Testis (tissue), 3 donors: ENCODE data around the gene MIF. TPM values are rescaled to one million over a fixed set of nuclear protein-coding genes. Genes with fewer than 3 reads are reported as not detected.

Experiments
- DNase-seq: peaks from one replicate; pipeline ENCODE4 v3.0.0-alpha.2; 2019
- H3K27ac ChIP-seq, 2 donors: fragments of 200-600 bp; sonication (generic); one replicate each; pipeline ENCODE4 v1.5.1; 2019
- H3K27me3 ChIP-seq: fragments of 200-600 bp; sonication (generic); one replicate; pipeline ENCODE4 v1.5.1; 2019
- H3K36me3 ChIP-seq: fragments of 200-600 bp; sonication (generic); one replicate; pipeline ENCODE4 v1.5.1; 2017; ENCODE audit warnings: low read depth; ENCODE audit errors: missing control alignments
- H3K4me1 ChIP-seq: fragments of 200-600 bp; sonication (generic); one replicate; pipeline ENCODE4 v1.5.1; 2019
- H3K4me3 ChIP-seq, 2 donors: fragments of 200-600 bp; sonication (generic); one replicate each; pipeline ENCODE4 v1.5.1; 2017 to 2019
- H3K9me3 ChIP-seq: fragments of 200-600 bp; sonication (generic); one replicate; pipeline ENCODE4 v1.5.1; 2017
- POLR2A ChIP-seq: fragments of 450-650 bp; IDR thresholded peaks from one replicate; pipeline ENCODE4 v1.6.1; 2017; ENCODE audit warnings: antibody characterized with exemption, mild to moderate bottlenecking, moderate library complexity
- WGBS, 2 donors: methylation state at CpG; one replicate each; pipeline ENCODE4 v1.1.5; 2018; 5-methylcytosine and 5-hydroxymethylcytosine counted together
- intact Hi-C: fragments of 100-400 bp; cut with DNase I; formaldehyde crosslinking; loops from one replicate; pipeline ENCODE4 v1.15.1; 2023; ENCODE audit warnings: low total_unique reads
- polyA plus RNA-seq: library from polyadenylated mRNA; stranded (reverse); fragments of 350-450 nt; fragmentation: Illumina TruSeq; extraction: RNeasy Lipid Tissue Mini Kit (QIAGEN cat#74804); gene quantifications from one replicate; pipeline ENCODE4 v1.2.3, GENCODE V29; 2014; ENCODE audit warnings: low read depth, low replicate concordance; ENCODE audit not compliant: insufficient read depth
- total RNA-seq, 2 donors: library from RNA; depleted of rRNA; stranded (reverse); fragments of >200 nt; gene quantifications; one replicate each; pipeline ENCODE4 v1.2.3, GENCODE V29; 2016
- TF ChIP-seq, protein P1 (sequence below), 3 experiments: fragments of 450-650 bp in 2 of 3; fragments of 200-600 bp in 1 of 3; sonication (generic) in 1 of 3; IDR thresholded peaks; one replicate each; pipeline ENCODE4 v1.5.1; 2016 to 2019; ENCODE audit warnings: antibody characterized with exemption in 3 of 3, mild to moderate bottlenecking in 2 of 3, moderate library complexity in 1 of 3

MIF gene
- total and polyA plus RNA-seq, 3 donors from 2014 or later = 177 to 472 (median 239) TPM

- H3K4me1 ChIP-seq = peaks cover 25% of the 10 kb centered on the region
- peak overlapping the region in 1 of 2 donors; percentile 39 for H3K27ac ChIP-seq
- intact Hi-C loops = no loop called here
These were observed 1.5 kb upstream of the MIF start for GRCh38 chr22:23892706-23893105.

DNA sequence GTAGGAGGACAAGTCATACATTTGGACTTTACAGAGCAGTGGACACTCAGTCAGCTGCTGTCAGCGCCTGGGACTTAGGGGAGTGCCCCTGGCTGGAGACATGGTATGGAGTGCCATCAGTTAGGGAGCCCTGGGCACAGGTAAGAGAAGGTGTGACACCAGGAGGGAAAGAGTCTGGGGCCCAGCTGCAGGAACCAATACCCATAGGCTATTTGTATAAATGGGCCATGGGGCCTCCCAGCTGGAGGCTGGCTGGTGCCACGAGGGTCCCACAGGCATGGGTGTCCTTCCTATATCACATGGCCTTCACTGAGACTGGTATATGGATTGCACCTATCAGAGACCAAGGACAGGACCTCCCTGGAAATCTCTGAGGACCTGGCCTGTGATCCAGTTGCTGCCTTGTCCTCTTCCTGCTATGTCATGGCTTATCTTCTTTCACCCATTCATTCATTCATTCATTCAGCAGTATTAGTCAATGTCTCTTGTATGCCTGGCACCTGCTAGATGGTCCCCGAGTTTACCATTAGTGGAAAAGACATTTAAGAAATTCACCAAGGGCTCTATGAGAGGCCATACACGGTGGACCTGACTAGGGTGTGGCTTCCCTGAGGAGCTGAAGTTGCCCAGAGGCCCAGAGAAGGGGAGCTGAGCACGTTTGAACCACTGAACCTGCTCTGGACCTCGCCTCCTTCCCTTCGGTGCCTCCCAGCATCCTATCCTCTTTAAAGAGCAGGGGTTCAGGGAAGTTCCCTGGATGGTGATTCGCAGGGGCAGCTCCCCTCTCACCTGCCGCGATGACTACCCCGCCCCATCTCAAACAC lies 850 bp upstream of the MIF start:
- intact Hi-C loops = no loop called here
- Histone ChIP-seq H3K27me3 (no peaks in the 10 kb centered on the region), H3K9me3 (no peaks in the 10 kb centered on the region), H3K27ac (peak overlapping the region; percentile 97 to 98), H3K4me3 (peak overlapping the region; percentile 78 to 98), H3K36me3 (no peaks in the 10 kb centered on the region), H3K4me1 (peaks cover 25% of the 10 kb centered on the region)
- 35 to 41% methylated on average over 5 to 11 of the region's 11 CpGs for WGBS, 2 donors
- DNase-seq = no peak
- TF ChIP-seq, protein P1, sequence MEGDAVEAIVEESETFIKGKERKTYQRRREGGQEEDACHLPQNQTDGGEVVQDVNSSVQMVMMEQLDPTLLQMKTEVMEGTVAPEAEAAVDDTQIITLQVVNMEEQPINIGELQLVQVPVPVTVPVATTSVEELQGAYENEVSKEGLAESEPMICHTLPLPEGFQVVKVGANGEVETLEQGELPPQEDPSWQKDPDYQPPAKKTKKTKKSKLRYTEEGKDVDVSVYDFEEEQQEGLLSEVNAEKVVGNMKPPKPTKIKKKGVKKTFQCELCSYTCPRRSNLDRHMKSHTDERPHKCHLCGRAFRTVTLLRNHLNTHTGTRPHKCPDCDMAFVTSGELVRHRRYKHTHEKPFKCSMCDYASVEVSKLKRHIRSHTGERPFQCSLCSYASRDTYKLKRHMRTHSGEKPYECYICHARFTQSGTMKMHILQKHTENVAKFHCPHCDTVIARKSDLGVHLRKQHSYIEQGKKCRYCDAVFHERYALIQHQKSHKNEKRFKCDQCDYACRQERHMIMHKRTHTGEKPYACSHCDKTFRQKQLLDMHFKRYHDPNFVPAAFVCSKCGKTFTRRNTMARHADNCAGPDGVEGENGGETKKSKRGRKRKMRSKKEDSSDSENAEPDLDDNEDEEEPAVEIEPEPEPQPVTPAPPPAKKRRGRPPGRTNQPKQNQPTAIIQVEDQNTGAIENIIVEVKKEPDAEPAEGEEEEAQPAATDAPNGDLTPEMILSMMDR (IDR thresholded peaks at IDR 0.05) = no peak
- no peak for TF ChIP-seq POLR2A

More at GRCh38 chr22:23892706-23893105, 1.5 kb upstream of the MIF start:
- Histone ChIP-seq H3K36me3 (no peaks in the 10 kb centered on the region), H3K27me3 (no peaks in the 10 kb centered on the region), H3K4me3 (no peak overlapping the region), H3K9me3 (no peaks in the 10 kb centered on the region)
- WGBS, 2 donors = 51 to 84% methylated on average over 4 of the region's 4 CpGs
- no peak for DNase-seq
- no peak for TF ChIP-seq POLR2A
- TF ChIP-seq, protein P1 (IDR thresholded peaks at IDR 0.05) = no peak

DNA sequence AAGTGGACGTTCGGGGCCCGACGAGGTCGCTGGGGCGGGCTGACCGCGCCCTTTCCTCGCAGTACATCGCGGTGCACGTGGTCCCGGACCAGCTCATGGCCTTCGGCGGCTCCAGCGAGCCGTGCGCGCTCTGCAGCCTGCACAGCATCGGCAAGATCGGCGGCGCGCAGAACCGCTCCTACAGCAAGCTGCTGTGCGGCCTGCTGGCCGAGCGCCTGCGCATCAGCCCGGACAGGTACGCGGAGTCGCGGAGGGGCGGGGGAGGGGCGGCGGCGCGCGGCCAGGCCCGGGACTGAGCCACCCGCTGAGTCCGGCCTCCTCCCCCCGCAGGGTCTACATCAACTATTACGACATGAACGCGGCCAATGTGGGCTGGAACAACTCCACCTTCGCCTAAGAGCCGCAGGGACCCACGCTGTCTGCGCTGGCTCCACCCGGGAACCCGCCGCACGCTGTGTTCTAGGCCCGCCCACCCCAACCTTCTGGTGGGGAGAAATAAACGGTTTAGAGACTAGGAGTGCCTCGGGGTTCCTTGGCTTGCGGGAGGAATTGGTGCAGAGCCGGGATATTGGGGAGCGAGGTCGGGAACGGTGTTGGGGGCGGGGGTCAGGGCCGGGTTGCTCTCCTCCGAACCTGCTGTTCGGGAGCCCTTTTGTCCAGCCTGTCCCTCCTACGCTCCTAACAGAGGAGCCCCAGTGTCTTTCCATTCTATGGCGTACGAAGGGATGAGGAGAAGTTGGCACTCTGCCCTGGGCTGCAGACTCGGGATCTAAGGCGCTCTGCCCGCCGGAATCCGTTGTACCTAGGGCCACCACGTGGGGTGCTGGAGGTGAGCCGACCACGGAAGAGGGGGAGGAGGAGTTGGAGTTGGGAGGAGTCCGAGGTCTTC lies 771 bp downstream of the MIF start:
- no peaks in the 10 kb centered on the region for H3K36me3 ChIP-seq
- intact Hi-C loops = no loop called here

GRCh38 chr22:23895599-23896144 lies 1.5 kb downstream of the MIF start:
- WGBS, 2 donors = 48 to 74% methylated on average over 14 of the region's 16 CpGs
- intact Hi-C loops = no loop called here
- no peak for DNase-seq

More for the DNA sequence above, 771 bp downstream of the MIF start:
- 0% methylated on average over 8 to 48 of the region's 79 CpGs for WGBS, 2 donors
- peak; percentile 84 for DNase-seq
- H3K9me3 ChIP-seq = no peaks in the 10 kb centered on the region
- peaks cover 19% of the 10 kb centered on the region for H3K4me1 ChIP-seq
- peak overlapping the region; percentile 97 to 98 for H3K27ac ChIP-seq
- TF ChIP-seq, protein P1 (IDR thresholded peaks at IDR 0.05) = peak in 2 of 3 experiments; percentile 15 to 19
- TF ChIP-seq POLR2A = no peak
- no peaks in the 10 kb centered on the region for H3K27me3 ChIP-seq
- H3K4me3 ChIP-seq = peak overlapping the region; percentile 78 to 98

More at GRCh38 chr22:23895599-23896144, 1.5 kb downstream of the MIF start:
- peak overlapping the region; percentile 78 to 98 for H3K4me3 ChIP-seq
- no peaks in the 10 kb centered on the region for H3K36me3 ChIP-seq
- no peaks in the 10 kb centered on the region for H3K9me3 ChIP-seq
- peak overlapping the region; percentile 97 to 98 for H3K27ac ChIP-seq
- no peaks in the 10 kb centered on the region for H3K27me3 ChIP-seq
- peaks cover 19% of the 10 kb centered on the region for H3K4me1 ChIP-seq
- TF ChIP-seq, protein P1 (IDR thresholded peaks at IDR 0.05) = no peak
